ENCODE measurements around the gene CAMK2A. TPM values are rescaled to one million over a fixed set of nuclear protein-coding genes. Genes with fewer than 3 reads are reported as not detected.

Gene CAMK2A
- total RNA-seq, 1 experiment from 2014 or later: 0.33 TPM

DNA sequence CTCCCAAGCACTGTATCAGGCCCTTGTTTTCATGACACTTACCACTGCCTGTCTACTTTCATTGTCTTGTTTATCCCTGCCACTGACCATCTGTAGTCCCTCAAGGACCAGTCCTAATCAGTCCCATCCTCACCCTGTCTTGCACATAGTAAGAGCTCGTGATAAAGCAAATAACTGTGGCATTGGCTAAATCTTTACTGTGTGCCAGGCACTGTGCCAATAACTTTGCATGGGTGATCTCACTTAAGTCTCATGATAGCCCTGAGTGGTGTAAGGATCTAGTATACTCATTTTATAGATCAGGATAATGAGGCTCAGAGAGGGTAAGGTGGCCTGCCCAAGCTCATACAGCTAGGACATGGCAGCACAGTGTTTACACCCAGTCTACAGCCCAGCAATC lies 117.4 kb downstream of the CAMK2A start:
- Histone ChIP-seq H3K4me2 (ENCODE audit: insufficient read depth, insufficient read length, low read length) (no peak overlapping the region), H3K18ac (ENCODE audit: insufficient read length, low read depth, low read length) (no peak overlapping the region), H3T11ph (ENCODE audit: low read length) (no peak overlapping the region), H3K9me3 (ENCODE audit: control insufficient read depth, low read depth, low read length) (no peaks in the 10 kb centered on the region), H2BK15ac (ENCODE audit: low read depth, low read length) (no peak overlapping the region), H3K27ac (ENCODE audit: insufficient read length, low read depth, low read length) (no peak overlapping the region), H3K23ac (ENCODE audit: insufficient read length, low read depth, low read length) (no peak overlapping the region), H3K9ac (ENCODE audit: extremely low read depth, insufficient read length, low read length) (no peak overlapping the region), H3K79me1 (ENCODE audit: insufficient read depth, low read depth, low read length, poor library complexity, severe bottlenecking) (no peaks in the 10 kb centered on the region), H3K4me1 (ENCODE audit: insufficient read depth, low read length) (no peaks in the 10 kb centered on the region), H4K20me1 (ENCODE audit: control insufficient read depth, insufficient read depth, insufficient read length) (no peaks in the 10 kb centered on the region), H2BK5ac (ENCODE audit: insufficient read length, low read length) (no peak overlapping the region), H2BK120ac (ENCODE audit: low read depth, low read length, poor library complexity, severe bottlenecking) (no peak overlapping the region), H4K5ac (ENCODE audit: insufficient read length, low read depth, low read length) (no peak overlapping the region), H2AK5ac (ENCODE audit: insufficient read length, low read length) (no peak overlapping the region), H4K91ac (ENCODE audit: insufficient read length, low read depth, low read length) (no peak overlapping the region), H3K23me2 (ENCODE audit: insufficient read length, low read depth, low read length, poor library complexity, severe bottlenecking) (no peaks in the 10 kb centered on the region), H3K56ac (ENCODE audit: insufficient read length, low read depth, low read length) (no peak overlapping the region), H2BK20ac (ENCODE audit: low read depth, low read length, poor library complexity, severe bottlenecking) (no peak overlapping the region), H4K8ac (replicated peaks; ENCODE audit: insufficient read length, low read depth, low read length) (no peak overlapping the region), H2AFZ (ENCODE audit: low read length) (no peak overlapping the region), H3K14ac (ENCODE audit: insufficient read depth, low read length) (no peak overlapping the region), H3K79me2 (ENCODE audit: insufficient read depth, low read length) (no peaks in the 10 kb centered on the region), H3K4ac (ENCODE audit: low read depth, low read length) (no peak overlapping the region), H2BK12ac (ENCODE audit: insufficient read length, low read depth, low read length) (no peak overlapping the region), H3K27me3 (ENCODE audit: insufficient read depth, low read length) (peaks cover 39% of the 10 kb centered on the region)
- no peak for DNase-seq
- Mint-ChIP-seq H3K4me1 (peaks cover 12 to 22% of the 10 kb centered on the region in 2 experiments), H3K36me3 (ENCODE audit: insufficient read depth in 1 of 3, low read depth in 3 of 3) (no peaks in the 10 kb centered on the region), H3K27me3 (ENCODE audit: low read depth) (peaks cover 91% of the 10 kb centered on the region), H3K9me3 (peaks cover 0 to 3% of the 10 kb centered on the region in 2 experiments; a peak in 1 of 5 replicates), H3K4me3 (no peak overlapping the region), H3K27ac (peak overlapping the region in 1 of 3 experiments; percentile 53; a peak in 1 of 7 replicates)
- no CpG with 5 or more reads among the region's 1 CpG for WGBS (ENCODE audit: extremely low coverage, insufficient read length, low lambda C conversion rate)
- TF ChIP-seq, protein P1, sequence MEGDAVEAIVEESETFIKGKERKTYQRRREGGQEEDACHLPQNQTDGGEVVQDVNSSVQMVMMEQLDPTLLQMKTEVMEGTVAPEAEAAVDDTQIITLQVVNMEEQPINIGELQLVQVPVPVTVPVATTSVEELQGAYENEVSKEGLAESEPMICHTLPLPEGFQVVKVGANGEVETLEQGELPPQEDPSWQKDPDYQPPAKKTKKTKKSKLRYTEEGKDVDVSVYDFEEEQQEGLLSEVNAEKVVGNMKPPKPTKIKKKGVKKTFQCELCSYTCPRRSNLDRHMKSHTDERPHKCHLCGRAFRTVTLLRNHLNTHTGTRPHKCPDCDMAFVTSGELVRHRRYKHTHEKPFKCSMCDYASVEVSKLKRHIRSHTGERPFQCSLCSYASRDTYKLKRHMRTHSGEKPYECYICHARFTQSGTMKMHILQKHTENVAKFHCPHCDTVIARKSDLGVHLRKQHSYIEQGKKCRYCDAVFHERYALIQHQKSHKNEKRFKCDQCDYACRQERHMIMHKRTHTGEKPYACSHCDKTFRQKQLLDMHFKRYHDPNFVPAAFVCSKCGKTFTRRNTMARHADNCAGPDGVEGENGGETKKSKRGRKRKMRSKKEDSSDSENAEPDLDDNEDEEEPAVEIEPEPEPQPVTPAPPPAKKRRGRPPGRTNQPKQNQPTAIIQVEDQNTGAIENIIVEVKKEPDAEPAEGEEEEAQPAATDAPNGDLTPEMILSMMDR (conservative IDR thresholded peaks at IDR 0.05): no peak

Other genes with a start within 250 kb of the CAMK2A start
- gene CSF1R, start 203.2 kb downstream of the CAMK2A start, total RNA-seq (2021): 0.13 TPM in 1 of 2 replicates, not detected in the other
- gene PDGFRB, start 133.9 kb downstream of the CAMK2A start, total RNA-seq (2021): 2.2 and 3.9 TPM in 2 replicates
- 0.22 TPM in 1 of 2 replicates, not detected in the other for gene CDX1, start 123.0 kb downstream of the CAMK2A start, total RNA-seq (2021)
- gene SLC6A7, start 99.7 kb downstream of the CAMK2A start, total RNA-seq (2021): not detected in 2 replicates
- gene ARSI, start 13.1 kb upstream of the CAMK2A start, total RNA-seq (2021): 1.3 and 1.7 TPM in 2 replicates
- 128 and 133 TPM in 2 replicates for gene TCOF1, start 67.9 kb upstream of the CAMK2A start, total RNA-seq (2021)
- gene CD74, start 123.1 kb upstream of the CAMK2A start, total RNA-seq (2021): 19.5 and 19.9 TPM in 2 replicates
- 2,533 and 2,603 TPM in 2 replicates for gene RPS14, start 160.0 kb upstream of the CAMK2A start, total RNA-seq (2021)
- 59.2 and 65.5 TPM in 2 replicates for gene NDST1, start 218.4 kb upstream of the CAMK2A start, total RNA-seq (2021)

All from H9 (cell line).